GM19452 (cell line): Measurements from ENCODE around the gene ACTR2.
"Not testable (repeated sequence)": the region's sequence is repeated elsewhere in the genome, so short reads cannot be mapped to it uniquely, and the experiment has no call there.

Experiments used
- ATAC-seq: cut with Tn5 transposase; IDR thresholded peaks from one replicate; pipeline ENCODE4 v1.9.1; 2021; ENCODE audit not compliant: unreplicated experiment

Gene ACTR2

DNA sequence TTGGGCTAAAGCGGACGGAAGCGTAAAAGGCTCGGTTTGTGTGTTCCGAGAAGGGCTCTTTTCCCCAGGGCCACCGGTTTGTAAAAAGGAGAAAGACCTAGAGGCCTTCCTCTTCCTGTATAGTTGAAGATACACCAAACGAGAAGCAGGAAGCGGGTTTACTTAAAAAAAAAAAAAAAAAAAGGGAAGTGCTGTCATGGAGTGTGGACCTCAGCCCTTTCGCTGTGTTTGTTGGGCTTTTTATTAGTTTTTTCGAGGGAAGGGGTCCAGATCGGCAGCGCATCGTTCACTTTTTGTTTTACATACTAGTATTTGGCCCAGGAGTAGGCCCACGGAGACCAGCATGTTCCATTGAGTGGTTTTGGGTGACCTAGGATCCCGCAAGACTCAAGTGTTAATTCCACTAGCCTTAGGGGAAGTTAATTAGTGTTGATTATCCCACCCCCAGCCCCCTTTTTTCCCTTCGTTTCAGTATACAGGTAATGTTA, 676 bp downstream of the ACTR2 start:
- peak; percentile 33 for ATAC-seq

DNA sequence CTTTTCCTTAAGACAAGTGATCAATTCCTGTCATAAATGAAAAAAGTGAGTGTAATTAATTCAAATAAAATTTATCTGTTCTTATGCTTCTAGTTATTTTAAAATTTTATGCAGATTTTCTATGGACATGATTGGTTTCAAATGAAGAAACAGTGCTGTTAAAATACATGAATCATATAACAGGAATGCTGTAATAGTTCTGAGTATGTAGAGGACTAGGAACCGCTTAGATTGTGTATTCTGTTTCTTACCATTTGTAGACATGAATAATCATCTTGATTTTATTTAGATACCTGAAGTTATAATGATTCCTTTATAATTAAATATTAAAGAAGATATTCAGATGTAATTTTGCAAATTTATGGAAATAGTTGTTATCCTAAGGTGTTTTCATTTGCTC, 3.5 kb downstream of the ACTR2 start:
- ATAC-seq = no peak

DNA sequence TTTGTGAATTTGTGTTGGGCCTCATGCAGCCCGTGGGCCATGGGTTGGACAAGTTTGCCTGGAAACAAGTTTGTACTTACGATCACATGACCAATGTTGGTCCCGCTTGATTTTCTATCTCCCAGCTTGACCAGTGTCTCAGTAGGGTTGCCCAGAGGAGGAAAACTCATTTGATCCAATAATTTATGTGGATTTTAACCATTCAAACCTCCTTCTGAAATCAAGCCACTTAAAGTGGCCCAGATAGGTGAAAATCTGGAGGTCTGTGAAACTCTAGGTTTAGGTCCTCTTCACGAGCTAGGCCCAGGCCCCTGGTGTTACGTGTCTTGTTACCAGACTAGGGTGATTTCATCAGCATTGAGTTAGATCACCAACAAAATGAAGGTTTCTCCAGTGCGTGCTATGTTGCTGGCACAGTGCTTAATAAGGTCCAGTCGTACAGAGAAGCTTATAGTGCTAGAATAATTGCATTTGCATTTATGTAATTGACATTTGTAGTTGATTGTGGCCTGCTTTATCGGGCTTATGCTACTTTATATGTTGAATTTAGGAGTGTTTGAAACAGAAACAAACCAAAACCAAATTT, 4.4 kb downstream of the ACTR2 start:
- no peak for ATAC-seq

DNA sequence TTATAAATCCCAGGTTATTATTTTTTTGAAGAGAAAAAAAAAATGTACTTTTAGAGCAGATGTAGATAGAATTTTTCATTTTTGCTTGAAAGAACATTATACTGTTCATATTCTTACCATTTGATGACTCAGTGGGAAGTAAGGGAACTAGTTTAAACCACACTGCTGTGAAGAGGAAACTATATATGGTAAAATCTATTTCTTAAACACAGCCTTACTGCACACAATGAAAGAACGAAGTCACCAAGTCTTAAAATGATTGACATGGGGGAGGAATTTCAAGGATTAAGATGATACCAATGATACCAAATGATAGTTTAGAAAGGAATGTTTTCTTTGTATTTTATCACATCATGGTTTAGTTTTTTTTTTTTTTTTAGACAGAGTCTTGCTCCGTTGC, 5.0 kb downstream of the ACTR2 start:
- no peak for ATAC-seq

DNA sequence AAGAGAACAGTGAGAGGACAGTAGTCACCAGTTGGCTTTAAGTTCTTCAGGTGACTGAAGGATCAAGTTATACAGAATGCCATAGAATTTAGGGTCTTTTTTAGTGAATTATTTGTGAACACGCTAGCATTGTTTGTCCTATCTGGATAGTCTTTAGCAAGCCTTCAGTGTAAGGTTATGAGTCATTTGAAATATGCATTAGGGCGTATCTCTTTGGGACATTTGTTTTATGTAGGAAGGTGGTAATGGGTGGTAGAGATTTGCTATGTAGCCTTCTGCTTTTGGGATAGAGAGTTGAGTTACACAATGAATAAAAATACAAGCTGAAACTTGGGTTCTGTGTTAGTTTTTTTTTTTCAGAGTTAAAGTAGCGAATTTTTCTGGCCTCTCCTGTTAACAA, 13.0 kb downstream of the ACTR2 start:
- ATAC-seq = no peak

DNA sequence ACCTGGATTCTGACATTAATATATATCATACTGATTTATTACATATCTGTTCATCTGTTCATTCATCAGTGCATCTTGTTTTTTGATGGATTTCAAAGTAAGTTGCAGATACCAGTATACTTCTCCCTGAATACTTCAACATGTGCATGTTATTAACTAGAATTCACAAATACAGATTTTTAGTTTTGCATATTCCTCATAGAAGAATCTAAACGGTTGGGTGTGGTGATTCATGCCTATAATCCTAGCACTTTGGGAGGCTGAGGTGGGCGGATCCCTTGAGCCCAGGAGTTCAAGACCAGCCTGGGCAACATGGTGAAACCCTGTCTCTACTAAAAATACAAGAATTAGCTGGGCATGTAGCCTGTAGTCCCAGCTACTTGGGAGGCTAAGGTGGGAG, 16.8 kb downstream of the ACTR2 start:
- ATAC-seq = not testable (repeated sequence)

DNA sequence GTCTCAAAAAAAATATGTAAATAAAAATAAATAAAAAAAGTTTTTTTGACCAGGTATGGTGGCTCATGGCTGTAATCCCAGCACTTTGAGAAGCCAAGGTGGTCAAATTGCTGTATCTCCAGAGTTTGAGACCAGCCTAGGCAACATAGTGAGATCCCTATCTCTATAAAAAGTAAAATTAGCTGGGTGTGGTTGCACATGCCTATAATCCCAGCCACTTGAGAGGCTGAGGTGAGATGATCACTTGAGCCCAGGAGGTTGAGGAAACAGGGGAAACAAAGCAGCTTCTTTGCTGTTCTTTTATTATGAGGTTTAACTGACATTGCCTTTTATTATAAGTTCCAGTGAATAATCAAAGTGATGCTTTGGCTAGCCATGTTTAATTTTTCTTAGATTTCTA, 25.0 kb downstream of the ACTR2 start:
- ATAC-seq = no peak

DNA sequence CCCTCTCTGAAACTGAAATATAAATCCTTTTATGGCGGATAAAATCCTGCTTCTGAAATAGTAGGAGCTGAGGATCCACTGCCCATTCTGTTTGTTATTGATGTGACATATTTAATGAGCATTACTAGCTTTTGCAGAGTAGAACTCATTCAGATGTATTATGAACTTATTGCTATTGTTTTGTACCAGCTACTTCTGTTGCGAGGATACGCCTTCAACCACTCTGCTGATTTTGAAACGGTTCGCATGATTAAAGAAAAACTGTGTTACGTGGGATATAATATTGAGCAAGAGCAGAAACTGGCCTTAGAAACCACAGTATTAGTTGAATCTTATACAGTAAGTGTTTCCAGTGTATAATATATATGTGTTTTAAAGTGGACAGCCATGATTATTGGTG, 27.7 kb downstream of the ACTR2 start:
- no peak for ATAC-seq

DNA sequence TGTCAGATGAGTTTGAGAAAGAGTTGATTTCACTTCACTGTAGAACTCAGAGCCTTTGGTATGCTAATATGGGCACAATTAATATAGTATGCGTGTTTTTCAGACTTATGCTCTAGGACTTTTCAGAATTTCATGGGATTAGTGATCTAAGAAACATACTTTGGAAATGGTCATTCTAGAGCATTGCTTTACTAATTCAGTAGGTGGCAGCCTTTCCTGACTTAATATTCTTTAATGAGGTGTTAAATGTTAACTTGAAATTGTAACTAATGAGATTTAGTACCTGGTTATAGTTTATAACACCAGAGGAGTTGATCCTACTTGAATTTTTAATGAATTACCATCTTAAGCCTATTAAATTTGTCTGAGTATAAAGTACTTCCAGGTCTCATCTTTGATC, 28.4 kb downstream of the ACTR2 start:
- ATAC-seq = no peak

DNA sequence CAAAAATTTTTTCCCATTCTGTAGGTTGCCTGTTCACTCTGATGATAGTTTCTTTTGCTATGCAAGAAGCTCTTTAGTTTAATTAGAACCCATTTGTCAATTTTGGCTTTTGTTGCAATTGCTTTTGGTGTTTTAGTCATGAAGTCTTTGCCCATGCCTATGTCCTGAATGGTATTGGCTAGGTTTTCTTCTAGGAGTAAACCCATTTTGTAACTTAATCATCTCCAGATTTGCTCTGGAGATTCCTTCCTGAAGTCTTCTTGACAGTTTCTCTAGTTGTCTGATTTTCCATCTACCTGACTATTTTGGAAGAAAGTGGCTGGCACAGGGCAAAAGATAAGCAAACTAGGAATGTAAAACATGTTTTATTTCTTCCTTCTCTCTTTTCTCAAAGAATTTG, 30.2 kb downstream of the ACTR2 start:
- ATAC-seq = not testable (repeated sequence)

DNA sequence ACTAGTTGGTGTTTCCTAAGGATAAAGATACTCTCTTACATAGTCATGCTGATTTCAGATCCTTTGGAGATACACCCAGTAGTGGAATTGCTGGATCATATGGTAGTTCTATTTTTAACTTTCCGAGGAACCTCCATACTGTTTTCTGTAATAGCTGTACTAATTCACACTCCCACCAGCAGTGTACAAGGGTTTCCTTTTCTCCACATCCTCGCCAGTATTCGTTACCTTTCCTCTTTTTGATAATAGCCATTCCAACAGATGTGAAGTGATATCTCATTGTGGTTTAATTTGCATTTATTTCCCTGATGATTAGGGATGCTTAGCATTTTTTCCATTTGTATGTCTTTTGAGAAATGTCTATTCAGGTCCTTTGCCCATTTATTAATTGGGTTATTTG, 34.0 kb downstream of the ACTR2 start:
- ATAC-seq = no peak

DNA sequence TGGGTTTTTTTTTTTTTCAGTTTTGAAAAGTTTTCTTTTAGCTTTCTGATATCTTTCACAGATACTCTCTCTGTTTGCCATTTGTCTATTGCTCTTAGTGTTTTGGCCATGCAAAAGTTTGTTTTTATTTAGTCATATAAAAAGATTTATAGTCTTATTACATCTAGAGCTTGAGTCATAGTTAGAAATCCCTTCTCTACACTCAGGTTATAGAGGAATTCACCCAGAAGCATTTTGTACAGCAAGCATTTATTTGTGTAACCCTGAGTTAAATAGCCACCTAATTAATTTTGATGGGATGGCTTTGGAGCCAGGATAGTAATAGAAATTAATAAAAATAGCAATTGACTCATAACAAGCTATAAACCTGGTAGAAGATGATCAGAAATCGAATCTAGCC, 35.6 kb downstream of the ACTR2 start:
- no peak for ATAC-seq

DNA sequence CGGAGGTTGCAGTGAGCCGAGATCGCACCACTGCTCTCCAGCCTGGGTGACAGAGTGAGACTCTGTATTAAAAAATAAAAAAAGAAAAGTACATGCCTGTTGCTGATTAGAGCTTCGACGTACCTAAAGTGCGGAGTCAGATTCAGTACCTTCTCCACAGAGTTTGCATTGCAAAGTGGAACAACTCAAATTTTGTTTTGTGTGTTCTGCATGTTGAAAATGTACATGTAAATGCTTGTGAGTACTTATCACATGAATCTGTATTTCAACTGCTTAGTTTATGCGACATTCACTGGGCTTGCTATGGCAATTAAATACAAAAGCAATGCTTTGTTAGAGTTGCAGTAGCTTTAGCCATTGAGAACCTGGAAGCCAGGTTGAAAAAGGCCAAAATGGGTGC, 36.4 kb downstream of the ACTR2 start:
- no peak for ATAC-seq

DNA sequence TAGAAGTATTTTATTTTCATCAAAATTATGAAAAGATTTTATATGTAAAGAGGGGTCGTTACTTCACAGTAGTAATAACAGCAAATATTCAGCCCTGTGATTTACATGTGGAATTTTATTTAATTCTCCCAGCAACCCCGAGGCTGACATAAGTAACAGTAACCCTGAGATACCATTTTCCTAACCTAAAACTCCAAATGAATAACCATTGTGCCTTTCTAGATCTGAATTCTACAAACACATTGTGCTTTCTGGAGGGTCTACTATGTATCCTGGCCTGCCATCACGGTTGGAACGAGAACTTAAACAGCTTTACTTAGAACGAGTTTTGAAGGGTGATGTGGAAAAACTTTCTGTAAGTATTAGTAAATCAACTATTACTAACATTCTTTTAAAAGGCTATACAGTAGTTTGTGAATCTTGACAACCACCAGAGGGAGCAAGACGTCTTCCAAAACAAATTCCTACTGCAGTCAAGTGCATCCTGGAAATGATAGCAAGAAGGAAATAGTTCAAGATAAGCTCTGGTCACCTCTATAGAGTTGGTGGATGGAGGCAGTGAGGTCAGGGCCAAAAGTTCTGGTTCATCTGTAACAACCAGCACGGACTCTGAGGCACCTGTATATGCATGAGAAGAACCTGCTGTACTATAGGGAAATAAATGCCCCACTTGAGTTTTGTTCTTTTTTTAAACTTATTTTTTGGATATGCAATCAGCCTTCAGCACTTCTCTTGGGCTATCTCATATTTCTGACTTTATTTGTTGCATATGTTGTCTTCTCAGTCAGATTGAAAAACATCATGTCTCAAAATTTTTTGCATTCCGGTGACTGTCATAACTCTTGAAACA, 37.4 kb downstream of the ACTR2 start:
- ATAC-seq = no peak

DNA sequence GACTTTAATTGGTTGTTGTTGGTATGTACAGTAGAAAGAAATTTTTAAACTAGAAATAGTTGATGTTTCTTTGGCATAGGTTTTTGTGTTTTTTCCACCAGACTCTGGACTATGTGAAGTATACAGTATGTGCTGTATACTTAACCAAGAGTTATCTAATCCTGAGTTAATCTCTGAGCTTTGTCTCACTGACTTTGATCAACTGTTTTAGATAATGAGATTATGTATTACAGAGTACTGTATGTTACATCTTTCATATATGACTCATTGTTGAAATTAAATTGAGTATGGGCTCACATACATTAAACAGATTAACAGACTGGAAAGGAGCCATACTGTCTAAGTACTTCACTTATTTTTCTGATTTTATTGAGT, 38.0 kb downstream of the ACTR2 start:
- ATAC-seq = no peak

DNA sequence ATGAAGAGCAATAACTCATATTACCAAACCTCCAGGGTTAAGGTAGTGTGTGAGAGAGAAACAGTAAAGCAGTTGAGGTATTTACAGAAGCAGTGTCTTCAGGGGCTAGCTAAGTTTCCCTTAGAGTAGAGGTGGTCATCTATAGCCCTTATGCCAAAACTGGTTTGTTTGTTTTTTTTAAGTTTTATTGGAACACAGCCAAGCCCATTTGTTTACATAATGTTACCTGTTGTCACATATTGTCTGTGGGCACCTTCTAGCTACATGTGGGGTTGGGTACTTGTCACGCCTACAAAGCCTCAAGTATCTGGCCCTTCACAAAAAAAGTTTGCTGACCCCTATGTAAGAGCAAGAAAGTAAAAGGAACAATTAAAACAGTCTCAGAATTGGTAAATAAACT, 39.4 kb downstream of the ACTR2 start:
- no peak for ATAC-seq

DNA sequence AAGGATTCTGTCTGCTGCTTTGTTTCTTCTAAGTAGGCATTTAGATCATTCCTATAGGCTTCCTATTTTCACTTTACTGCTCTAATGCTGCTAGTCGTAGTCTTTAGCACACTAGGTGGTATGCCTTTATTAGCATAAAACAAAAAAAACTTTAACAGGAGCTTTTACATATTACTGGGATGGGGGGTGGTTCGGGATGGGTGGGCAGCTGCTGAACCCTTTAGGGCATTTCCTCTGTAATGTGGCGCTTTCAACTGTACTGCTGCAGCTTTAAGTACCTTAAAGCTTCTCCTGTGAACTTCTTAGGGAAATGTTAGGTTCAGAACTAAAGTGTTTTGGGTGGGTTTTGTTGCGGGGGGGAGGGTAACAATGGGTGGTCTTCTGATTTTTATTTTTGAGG, 41.3 kb downstream of the ACTR2 start:
- ATAC-seq = no peak

DNA sequence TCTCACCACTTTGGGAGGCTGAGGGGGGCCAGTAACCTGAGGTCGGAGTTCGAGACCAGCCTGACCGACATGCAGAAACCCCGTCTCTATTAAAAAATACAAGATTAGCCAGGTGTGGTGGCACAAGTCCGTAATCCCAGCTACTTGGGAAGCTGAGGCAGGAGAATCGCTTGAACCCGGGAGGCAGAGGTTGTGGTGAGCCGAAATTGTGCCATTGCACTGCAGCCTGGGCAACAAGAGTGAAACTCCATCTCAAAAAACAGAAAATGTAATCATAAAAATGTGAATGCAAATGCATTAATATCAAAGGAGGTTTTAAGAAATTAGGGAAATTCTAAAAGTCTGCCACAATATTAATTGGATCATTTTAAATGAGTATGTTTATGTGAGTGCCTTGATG, 45.7 kb downstream of the ACTR2 start:
- ATAC-seq = no peak

DNA sequence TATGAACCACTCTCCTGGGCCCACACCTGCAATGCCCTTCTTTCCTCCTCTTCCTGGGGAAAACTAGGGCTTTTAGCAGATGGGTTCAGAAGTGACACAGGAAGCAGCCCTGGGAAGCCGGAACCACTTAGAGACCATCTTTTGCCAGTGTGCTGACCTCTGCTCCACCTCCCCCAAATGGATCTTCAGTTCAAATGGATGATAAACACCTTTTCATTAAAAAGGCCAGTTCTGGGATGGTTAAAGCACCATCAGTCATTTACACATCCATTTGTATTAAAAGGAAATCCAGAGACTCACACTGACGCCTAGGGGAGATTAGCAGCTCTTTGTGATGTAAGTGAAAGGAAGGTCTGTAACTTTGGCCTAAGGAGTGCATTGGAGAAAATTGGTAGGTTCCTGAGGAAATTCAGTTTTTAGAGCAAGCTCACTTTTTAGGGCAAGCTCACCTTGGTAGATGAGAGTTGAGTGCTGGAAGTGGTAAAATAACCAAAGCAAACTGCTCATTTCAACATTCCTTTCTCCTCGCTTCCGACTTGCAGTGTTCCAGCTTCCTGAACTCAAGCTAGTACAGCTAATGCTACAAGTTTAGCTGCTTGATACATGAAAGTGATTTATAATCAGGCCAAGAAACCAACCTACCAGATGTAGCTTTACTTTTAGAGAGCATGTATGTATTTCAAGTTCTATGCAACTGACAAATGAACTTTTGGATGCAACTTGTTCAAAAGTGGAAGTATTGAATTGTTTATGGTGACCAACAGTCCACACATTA, 47.7 kb downstream of the ACTR2 start:
- ATAC-seq = no peak

DNA sequence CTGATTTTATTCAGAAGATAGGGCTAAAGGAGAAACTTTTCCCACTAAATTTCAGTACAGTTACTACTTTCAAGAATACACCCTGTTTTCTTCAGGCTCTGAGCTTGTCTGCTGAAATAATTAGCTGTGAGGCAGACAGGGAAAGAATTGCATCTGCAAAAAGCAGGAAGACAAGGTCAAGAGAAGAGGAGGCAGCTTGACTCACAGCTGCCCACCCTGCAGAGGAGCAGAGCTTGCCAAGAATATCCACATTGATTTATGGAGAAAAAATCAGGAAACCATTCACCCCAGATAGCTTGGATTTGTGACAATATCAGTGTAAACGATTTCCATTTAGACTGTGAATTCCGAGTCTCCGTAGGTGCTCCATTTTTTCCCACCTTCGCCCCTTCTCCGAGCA, 49.0 kb downstream of the ACTR2 start:
- ATAC-seq = no peak

DNA sequence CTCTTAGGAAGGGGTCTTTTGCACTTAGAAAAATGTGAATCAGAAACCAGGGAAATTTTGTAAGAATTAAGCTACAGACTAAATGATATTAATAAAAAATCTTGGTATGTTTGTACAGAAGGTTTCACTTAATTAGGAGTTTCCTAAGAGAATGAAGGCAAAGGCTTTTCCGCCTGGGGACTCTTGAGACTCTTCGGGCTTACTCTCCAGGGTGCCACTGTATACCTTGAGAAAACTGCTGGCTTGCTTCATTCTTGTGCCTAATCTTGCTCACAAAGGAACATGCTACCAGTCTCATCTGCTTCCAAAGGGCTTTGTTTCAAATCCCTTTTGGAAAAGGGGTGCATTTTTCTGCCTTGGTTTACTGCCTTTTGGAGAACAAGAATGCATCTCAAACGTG, 49.5 kb downstream of the ACTR2 start:
- ATAC-seq = no peak
